ENCODE measurements around the gene ERG. TPM values are rescaled to one million over a fixed set of nuclear protein-coding genes. Genes with fewer than 3 reads are reported as not detected.

ERG gene
- total and polyA plus RNA-seq, 9 of the 15 experiments (the other 6 are each of a cell fraction or from before 2014, with no cell fraction given): 0.06 TPM; not detected in 8

GRCh38 chr21:38367646-38368045, 130.6 kb downstream of the ERG start (continued):
- TF ChIP-seq RERE (CRISPR knock-in tag; IDR thresholded peaks at IDR 0.05; ENCODE audit: borderline replicate concordance) (no peak), ZNF140 (CRISPR knock-in tag; IDR thresholded peaks at IDR 0.05) (no peak), PKNOX1 (IDR thresholded peaks at IDR 0.05) (no peak), ZNF12 (CRISPR knock-in tag; IDR thresholded peaks at IDR 0.05) (no peak), CCNT2 (IDR thresholded peaks at IDR 0.05; ENCODE audit: borderline replicate concordance, extremely low read depth, insufficient read length, low read depth, low read length) (no peak)
